ENCODE results near the gene PIAS2. TPM values are rescaled to one million over a fixed set of nuclear protein-coding genes. Genes with fewer than 3 reads are reported as not detected.

PIAS2 gene
- total and polyA plus RNA-seq, 2 experiments from 2014 or later: 30.3 to 54.2 TPM

DNA sequence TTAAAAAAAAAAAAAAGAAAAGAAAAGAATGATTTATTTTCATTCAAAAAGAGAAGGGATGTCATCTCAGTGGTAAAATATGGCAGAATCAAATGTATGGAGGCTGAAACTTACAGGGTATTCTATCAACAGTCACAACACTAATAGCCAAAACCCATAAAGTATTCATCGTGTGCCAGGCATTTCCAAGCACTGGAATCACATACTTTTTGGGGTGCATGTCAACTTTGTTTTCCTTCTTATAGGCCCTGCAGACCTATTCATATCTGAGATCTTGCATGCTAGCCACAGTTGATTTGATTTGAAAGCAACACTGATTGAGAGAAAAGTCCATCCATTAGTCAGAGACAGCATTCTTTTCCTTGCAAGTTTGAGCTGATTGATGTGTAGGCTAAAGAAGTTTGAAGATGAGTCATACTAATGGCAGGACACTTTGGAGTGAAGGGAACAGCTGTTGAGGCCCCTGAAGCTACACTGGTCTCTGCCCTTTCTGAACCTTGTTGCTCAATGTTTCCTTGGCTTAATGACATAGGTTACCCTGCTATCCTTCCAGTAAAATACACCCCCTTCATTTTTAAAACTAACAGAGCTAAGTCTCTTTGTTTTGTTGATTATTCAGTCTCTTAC lies 22.1 kb upstream of the PIAS2 start:
- Histone ChIP-seq H3F3A (replicated peaks; ENCODE audit: low read depth) (no peaks in the 10 kb centered on the region), H3K27me3 (ENCODE audit: insufficient read depth) (no peaks in the 10 kb centered on the region), H4K20me1 (replicated peaks; ENCODE audit: insufficient read depth) (no peaks in the 10 kb centered on the region), H3K9me2 (ENCODE audit: insufficient read depth) (no peaks in the 10 kb centered on the region), H2AFZ (no peak overlapping the region), H3K4me3 (no peak overlapping the region), H3K36me3 (ENCODE audit: insufficient read depth) (no peaks in the 10 kb centered on the region), H3K79me2 (replicated peaks; ENCODE audit: insufficient read depth) (no peaks in the 10 kb centered on the region), H3K4me2 (no peak overlapping the region), H3K27ac (ENCODE audit: low read depth) (no peak overlapping the region), H3K4me1 (ENCODE audit: insufficient read depth) (peaks cover 8% of the 10 kb centered on the region)
- Mint-ChIP-seq H3K9me3 (no peaks in the 10 kb centered on the region), H3K4me1 (peaks cover 9% of the 10 kb centered on the region; the same call in 2 of the 3 replicates), H3K27me3 (ENCODE audit: insufficient read depth, low read depth, poor library complexity) (no peaks in the 10 kb centered on the region), H3K4me3 (no peak overlapping the region), H3K36me3 (ENCODE audit: low read depth) (no peaks in the 10 kb centered on the region), H3K27ac (no peak overlapping the region)
- ATAC-seq (no peak; the same call in 2 of the 3 replicates), DNase-seq (ENCODE audit: low spot score) (peak; percentile 10)
- TF ChIP-seq POLR2AphosphoS5 (IDR thresholded peaks at IDR 0.05; ENCODE audit: low read depth) (no peak), JUNB (IDR thresholded peaks at IDR 0.05; ENCODE audit: unreplicated experiment) (no peak), NANOG (IDR thresholded peaks at IDR 0.05; ENCODE audit: borderline replicate concordance) (no peak), ZNF331 (CRISPR knock-in tag; IDR thresholded peaks at IDR 0.05; ENCODE audit: low read depth) (no peak), STAT1 (IDR thresholded peaks at IDR 0.05; ENCODE audit: unreplicated experiment) (no peak), EZH2phosphoT487 (IDR thresholded peaks at IDR 0.05; ENCODE audit: unreplicated experiment) (no peak), EZH2 (IDR thresholded peaks at IDR 0.05; ENCODE audit: low read depth, unreplicated experiment) (no peak), CREB1 (CRISPR knock-in tag; IDR thresholded peaks at IDR 0.05; ENCODE audit: low read depth) (no peak), ZNF114 (CRISPR knock-in tag; IDR thresholded peaks at IDR 0.05) (no peak)
- TF ChIP-seq, protein P1, sequence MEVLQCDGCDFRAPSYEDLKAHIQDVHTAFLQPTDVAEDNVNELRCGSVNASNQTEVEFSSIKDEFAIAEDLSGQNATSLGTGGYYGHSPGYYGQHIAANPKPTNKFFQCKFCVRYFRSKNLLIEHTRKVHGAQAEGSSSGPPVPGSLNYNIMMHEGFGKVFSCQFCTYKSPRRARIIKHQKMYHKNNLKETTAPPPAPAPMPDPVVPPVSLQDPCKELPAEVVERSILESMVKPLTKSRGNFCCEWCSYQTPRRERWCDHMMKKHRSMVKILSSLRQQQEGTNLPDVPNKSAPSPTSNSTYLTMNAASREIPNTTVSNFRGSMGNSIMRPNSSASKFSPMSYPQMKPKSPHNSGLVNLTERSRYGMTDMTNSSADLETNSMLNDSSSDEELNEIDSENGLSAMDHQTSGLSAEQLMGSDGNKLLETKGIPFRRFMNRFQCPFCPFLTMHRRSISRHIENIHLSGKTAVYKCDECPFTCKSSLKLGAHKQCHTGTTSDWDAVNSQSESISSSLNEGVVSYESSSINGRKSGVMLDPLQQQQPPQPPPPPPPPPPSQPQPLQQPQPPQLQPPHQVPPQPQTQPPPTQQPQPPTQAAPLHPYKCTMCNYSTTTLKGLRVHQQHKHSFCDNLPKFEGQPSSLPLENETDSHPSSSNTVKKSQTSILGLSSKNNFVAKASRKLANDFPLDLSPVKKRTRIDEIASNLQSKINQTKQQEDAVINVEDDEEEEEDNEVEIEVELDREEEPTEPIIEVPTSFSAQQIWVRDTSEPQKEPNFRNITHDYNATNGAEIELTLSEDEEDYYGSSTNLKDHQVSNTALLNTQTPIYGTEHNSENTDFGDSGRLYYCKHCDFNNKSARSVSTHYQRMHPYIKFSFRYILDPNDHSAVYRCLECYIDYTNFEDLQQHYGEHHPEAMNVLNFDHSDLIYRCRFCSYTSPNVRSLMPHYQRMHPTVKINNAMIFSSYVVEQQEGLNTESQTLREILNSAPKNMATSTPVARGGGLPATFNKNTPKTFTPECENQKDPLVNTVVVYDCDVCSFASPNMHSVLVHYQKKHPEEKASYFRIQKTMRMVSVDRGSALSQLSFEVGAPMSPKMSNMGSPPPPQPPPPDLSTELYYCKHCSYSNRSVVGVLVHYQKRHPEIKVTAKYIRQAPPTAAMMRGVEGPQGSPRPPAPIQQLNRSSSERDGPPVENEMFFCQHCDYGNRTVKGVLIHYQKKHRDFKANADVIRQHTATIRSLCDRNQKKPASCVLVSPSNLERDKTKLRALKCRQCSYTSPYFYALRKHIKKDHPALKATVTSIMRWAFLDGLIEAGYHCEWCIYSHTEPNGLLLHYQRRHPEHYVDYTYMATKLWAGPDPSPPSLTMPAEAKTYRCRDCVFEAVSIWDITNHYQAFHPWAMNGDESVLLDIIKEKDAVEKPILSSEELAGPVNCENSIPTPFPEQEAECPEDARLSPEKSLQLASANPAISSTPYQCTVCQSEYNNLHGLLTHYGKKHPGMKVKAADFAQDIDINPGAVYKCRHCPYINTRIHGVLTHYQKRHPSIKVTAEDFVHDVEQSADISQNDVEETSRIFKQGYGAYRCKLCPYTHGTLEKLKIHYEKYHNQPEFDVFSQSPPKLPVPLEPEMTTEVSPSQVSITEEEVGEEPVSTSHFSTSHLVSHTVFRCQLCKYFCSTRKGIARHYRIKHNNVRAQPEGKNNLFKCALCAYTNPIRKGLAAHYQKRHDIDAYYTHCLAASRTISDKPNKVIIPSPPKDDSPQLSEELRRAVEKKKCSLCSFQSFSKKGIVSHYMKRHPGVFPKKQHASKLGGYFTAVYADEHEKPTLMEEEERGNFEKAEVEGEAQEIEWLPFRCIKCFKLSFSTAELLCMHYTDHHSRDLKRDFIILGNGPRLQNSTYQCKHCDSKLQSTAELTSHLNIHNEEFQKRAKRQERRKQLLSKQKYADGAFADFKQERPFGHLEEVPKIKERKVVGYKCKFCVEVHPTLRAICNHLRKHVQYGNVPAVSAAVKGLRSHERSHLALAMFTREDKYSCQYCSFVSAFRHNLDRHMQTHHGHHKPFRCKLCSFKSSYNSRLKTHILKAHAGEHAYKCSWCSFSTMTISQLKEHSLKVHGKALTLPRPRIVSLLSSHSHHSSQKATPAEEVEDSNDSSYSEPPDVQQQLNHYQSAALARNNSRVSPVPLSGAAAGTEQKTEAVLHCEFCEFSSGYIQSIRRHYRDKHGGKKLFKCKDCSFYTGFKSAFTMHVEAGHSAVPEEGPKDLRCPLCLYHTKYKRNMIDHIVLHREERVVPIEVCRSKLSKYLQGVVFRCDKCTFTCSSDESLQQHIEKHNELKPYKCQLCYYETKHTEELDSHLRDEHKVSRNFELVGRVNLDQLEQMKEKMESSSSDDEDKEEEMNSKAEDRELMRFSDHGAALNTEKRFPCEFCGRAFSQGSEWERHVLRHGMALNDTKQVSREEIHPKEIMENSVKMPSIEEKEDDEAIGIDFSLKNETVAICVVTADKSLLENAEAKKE (CRISPR knock-in tag; IDR thresholded peaks at IDR 0.05): no peak
- TF ChIP-seq, protein P2, sequence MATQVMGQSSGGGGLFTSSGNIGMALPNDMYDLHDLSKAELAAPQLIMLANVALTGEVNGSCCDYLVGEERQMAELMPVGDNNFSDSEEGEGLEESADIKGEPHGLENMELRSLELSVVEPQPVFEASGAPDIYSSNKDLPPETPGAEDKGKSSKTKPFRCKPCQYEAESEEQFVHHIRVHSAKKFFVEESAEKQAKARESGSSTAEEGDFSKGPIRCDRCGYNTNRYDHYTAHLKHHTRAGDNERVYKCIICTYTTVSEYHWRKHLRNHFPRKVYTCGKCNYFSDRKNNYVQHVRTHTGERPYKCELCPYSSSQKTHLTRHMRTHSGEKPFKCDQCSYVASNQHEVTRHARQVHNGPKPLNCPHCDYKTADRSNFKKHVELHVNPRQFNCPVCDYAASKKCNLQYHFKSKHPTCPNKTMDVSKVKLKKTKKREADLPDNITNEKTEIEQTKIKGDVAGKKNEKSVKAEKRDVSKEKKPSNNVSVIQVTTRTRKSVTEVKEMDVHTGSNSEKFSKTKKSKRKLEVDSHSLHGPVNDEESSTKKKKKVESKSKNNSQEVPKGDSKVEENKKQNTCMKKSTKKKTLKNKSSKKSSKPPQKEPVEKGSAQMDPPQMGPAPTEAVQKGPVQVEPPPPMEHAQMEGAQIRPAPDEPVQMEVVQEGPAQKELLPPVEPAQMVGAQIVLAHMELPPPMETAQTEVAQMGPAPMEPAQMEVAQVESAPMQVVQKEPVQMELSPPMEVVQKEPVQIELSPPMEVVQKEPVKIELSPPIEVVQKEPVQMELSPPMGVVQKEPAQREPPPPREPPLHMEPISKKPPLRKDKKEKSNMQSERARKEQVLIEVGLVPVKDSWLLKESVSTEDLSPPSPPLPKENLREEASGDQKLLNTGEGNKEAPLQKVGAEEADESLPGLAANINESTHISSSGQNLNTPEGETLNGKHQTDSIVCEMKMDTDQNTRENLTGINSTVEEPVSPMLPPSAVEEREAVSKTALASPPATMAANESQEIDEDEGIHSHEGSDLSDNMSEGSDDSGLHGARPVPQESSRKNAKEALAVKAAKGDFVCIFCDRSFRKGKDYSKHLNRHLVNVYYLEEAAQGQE (IDR thresholded peaks at IDR 0.05; ENCODE audit: unreplicated experiment): no peak
- TF ChIP-seq, protein P3, sequence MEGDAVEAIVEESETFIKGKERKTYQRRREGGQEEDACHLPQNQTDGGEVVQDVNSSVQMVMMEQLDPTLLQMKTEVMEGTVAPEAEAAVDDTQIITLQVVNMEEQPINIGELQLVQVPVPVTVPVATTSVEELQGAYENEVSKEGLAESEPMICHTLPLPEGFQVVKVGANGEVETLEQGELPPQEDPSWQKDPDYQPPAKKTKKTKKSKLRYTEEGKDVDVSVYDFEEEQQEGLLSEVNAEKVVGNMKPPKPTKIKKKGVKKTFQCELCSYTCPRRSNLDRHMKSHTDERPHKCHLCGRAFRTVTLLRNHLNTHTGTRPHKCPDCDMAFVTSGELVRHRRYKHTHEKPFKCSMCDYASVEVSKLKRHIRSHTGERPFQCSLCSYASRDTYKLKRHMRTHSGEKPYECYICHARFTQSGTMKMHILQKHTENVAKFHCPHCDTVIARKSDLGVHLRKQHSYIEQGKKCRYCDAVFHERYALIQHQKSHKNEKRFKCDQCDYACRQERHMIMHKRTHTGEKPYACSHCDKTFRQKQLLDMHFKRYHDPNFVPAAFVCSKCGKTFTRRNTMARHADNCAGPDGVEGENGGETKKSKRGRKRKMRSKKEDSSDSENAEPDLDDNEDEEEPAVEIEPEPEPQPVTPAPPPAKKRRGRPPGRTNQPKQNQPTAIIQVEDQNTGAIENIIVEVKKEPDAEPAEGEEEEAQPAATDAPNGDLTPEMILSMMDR (conservative IDR thresholded peaks at IDR 0.05; ENCODE audit: low read depth in 2 of 2): no peak
- TF ChIP-seq, protein P4, sequence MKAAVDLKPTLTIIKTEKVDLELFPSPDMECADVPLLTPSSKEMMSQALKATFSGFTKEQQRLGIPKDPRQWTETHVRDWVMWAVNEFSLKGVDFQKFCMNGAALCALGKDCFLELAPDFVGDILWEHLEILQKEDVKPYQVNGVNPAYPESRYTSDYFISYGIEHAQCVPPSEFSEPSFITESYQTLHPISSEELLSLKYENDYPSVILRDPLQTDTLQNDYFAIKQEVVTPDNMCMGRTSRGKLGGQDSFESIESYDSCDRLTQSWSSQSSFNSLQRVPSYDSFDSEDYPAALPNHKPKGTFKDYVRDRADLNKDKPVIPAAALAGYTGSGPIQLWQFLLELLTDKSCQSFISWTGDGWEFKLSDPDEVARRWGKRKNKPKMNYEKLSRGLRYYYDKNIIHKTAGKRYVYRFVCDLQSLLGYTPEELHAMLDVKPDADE (IDR thresholded peaks at IDR 0.05): no peak
